HepG2 (cell line): Measurements from ENCODE around the gene CFL1. TPM values are rescaled to one million over a fixed set of nuclear protein-coding genes. Genes with fewer than 3 reads are reported as not detected.

Experiments used
- ATF3 ChIP-seq: sonication (generic); formaldehyde crosslinking; IDR thresholded peaks from 2 replicates; pipeline ENCODE4 v1.4.0; 2020; ENCODE audit warnings: missing genetic modification reagents
- CSRNP1 ChIP-seq: sonication (generic); formaldehyde crosslinking; IDR thresholded peaks from 2 replicates; pipeline ENCODE4 v1.8.1; 2023; ENCODE audit warnings: mild to moderate bottlenecking, missing genetic modification reagents
- DZIP1 ChIP-seq: sonication (generic); formaldehyde crosslinking; IDR thresholded peaks from 2 replicates; pipeline ENCODE4 v1.5.0; 2020; ENCODE audit warnings: mild to moderate bottlenecking, missing genetic modification reagents
- EHMT2 ChIP-seq: fragments of 200-600 bp; sonication (generic); IDR thresholded peaks from 2 replicates; pipeline ENCODE4 v1.7.0; 2017; ENCODE audit warnings: antibody characterized with exemption, low read depth, low read length, borderline replicate concordance
- NCOR1 ChIP-seq: fragments of 200-600 bp; sonication (generic); IDR thresholded peaks from 2 replicates; pipeline ENCODE4 v1.7.0; 2017; ENCODE audit warnings: antibody characterized with exemption, low read length, borderline replicate concordance
- NFYC ChIP-seq: IDR thresholded peaks from 2 replicates; pipeline ENCODE4 v1.6.1; 2016; ENCODE audit warnings: missing genetic modification reagents, missing compliant biosample characterization
- PAXIP1 ChIP-seq: sonication (generic); formaldehyde crosslinking; conservative IDR thresholded peaks from 2 replicates; pipeline ENCODE4 v1.4.0; 2020; ENCODE audit warnings: mild to moderate bottlenecking, missing genetic modification reagents, moderate library complexity
- REPIN1 ChIP-seq: sonication (generic); formaldehyde crosslinking; IDR thresholded peaks from 2 replicates; pipeline ENCODE4 v1.8.0; 2022; ENCODE audit warnings: missing genetic modification reagents, low read depth, mild to moderate bottlenecking, borderline replicate concordance
- U2AF2 ChIP-seq: fragments of 200-400 bp; formaldehyde crosslinking; IDR thresholded peaks from 2 replicates; pipeline ENCODE4 v1.6.1; 2017; ENCODE audit warnings: low read depth, mild to moderate bottlenecking, low read length
- ZKSCAN1 ChIP-seq: fragments of 150-350 bp; IDR thresholded peaks from 2 replicates; pipeline ENCODE4 v1.6.1; 2014; ENCODE audit warnings: low read length
- ZMYM3 ChIP-seq: sonication (generic); formaldehyde crosslinking; IDR thresholded peaks from 2 replicates; pipeline ENCODE4 v1.5.1; 2020; ENCODE audit warnings: mild to moderate bottlenecking, missing genetic modification reagents
- ZNF30 ChIP-seq: sonication (generic); formaldehyde crosslinking; IDR thresholded peaks from 2 replicates; pipeline ENCODE4 v1.5.0; 2020; ENCODE audit warnings: mild to moderate bottlenecking, missing genetic modification reagents
- ZNF33B ChIP-seq: sonication (generic); formaldehyde crosslinking; IDR thresholded peaks from 2 replicates; pipeline ENCODE4 v1.5.1; 2020; ENCODE audit warnings: mild to moderate bottlenecking, missing genetic modification reagents
- ZNF501 ChIP-seq: sonication (generic); formaldehyde crosslinking; IDR thresholded peaks from 2 replicates; pipeline ENCODE4 v1.5.1; 2020; ENCODE audit warnings: mild to moderate bottlenecking, moderate library complexity, missing genetic modification reagents
- ZNF775 ChIP-seq: sonication (generic); formaldehyde crosslinking; IDR thresholded peaks from 2 replicates; pipeline ENCODE4 v1.4.0; 2020; ENCODE audit warnings: missing genetic modification reagents, mild to moderate bottlenecking, moderate library complexity, borderline replicate concordance
- ZNF790 ChIP-seq: sonication (generic); formaldehyde crosslinking; IDR thresholded peaks from 2 replicates; pipeline ENCODE4 v1.8.0; 2022; ENCODE audit warnings: missing genetic modification reagents, mild to moderate bottlenecking, borderline replicate concordance
- polyA plus RNA-seq, 8 experiments: library from polyadenylated mRNA; depleted of rRNA in 3 of 8; stranded (reverse) in 7 of 8; unstranded in 1 of 8; fragments of >200 nt; fragmentation: Illumina TruSeq in 4 of 8; extraction: Trizol in 4 of 8; gene quantifications; 2 replicates each; pipeline versions ENCODE4 v1.2.1 to v1.2.3, GENCODE V29; 2011 to 2016; ENCODE audit warnings: low read depth in 4 of 8, missing spikeins in 1 of 8, mixed read lengths in 1 of 8; ENCODE audit not compliant: insufficient read depth in 1 of 8
- total RNA-seq, 5 experiments: library from RNA; depleted of rRNA; stranded (reverse); fragments of >200 nt; fragmentation: Illumina TruSeq; extraction: Trizol; gene quantifications; 2 replicates each; pipeline ENCODE4 v1.2.3, GENCODE V29; 2016; ENCODE audit warnings: low read depth in 1 of 5

Gene CFL1
- total and polyA plus RNA-seq, 2 of the 13 experiments (the other 11 are each of a cell fraction or from before 2014, with no cell fraction given), result 379 to 383 TPM

- TF ChIP-seq ZNF790 (CRISPR knock-in tag) (peak; percentile 86; the same call in 1 of the 2 replicates), ZKSCAN1 (no peak), CSRNP1 (CRISPR knock-in tag) (no peak), EHMT2 (0 out of 2 replicates have a peak, but pooled peaks have one; percentile 23), U2AF2 (no peak), REPIN1 (peak; percentile 14; the same call in 1 of the 2 replicates), ZNF30 (CRISPR knock-in tag) (0 out of 2 replicates have a peak, but pooled peaks have one; percentile 86), ATF3 (CRISPR knock-in tag) (peak; percentile 11; the same call in 1 of the 2 replicates), NFYC (CRISPR knock-in tag) (peak; percentile 67), ZNF775 (CRISPR knock-in tag) (no peak; the same call in 1 of the 2 replicates), PAXIP1 (CRISPR knock-in tag) (peak; percentile 35; the same call in 1 of the 2 replicates), ZMYM3 (CRISPR knock-in tag) (0 out of 2 replicates have a peak, but pooled peaks have one; percentile 28), ZNF501 (CRISPR knock-in tag) (peak; percentile 53; the same call in 1 of the 2 replicates), NCOR1 (peak; percentile 75; the same call in 1 of the 2 replicates), ZNF33B (CRISPR knock-in tag) (no peak), DZIP1 (no peak)
Measured at GRCh38 chr11:65860278-65861164, 2.5 kb upstream of the CFL1 start, which contains the start of gene MUS81 (continued).
